ENCODE data around the gene PDCD11.

The PDCD11 gene

GRCh38 chr10:103450201-103450695, 53.8 kb downstream of the PDCD11 start:
- Mint-ChIP-seq H3K27me3 (no peaks in the 10 kb centered on the region), H3K4me3 (peak overlapping the region; percentile 80), H3K9me3 (no peaks in the 10 kb centered on the region), H3K27ac (peak overlapping the region; percentile 91), H3K36me3 (ENCODE audit: low read depth) (peaks cover 56% of the 10 kb centered on the region), H3K4me1 (ENCODE audit: low read depth) (peaks cover 59% of the 10 kb centered on the region)
- DNase-seq = no peak

- DNase-seq = peak; percentile 63
- Mint-ChIP-seq H3K36me3 (ENCODE audit: low read depth) (peaks cover 46% of the 10 kb centered on the region), H3K4me3 (peak overlapping the region; percentile 80), H3K4me1 (ENCODE audit: low read depth) (peaks cover 55% of the 10 kb centered on the region), H3K9me3 (no peaks in the 10 kb centered on the region), H3K27ac (peak overlapping the region; percentile 91), H3K27me3 (no peaks in the 10 kb centered on the region)
These were observed 54.8 kb downstream of the PDCD11 start for GRCh38 chr10:103451091-103451813.

- peak; percentile 79 for DNase-seq
- Mint-ChIP-seq H3K9me3 (no peaks in the 10 kb centered on the region), H3K27me3 (no peaks in the 10 kb centered on the region), H3K4me3 (peak within 1 kb of the TSS; percentile 80), H3K36me3 (ENCODE audit: low read depth) (peaks cover 40% of the 10 kb centered on the region), H3K4me1 (ENCODE audit: low read depth) (peaks cover 51% of the 10 kb centered on the region), H3K27ac (peak within 1 kb of the TSS; percentile 91)
These were observed 55.5 kb downstream of the PDCD11 start, which contains the start of gene CALHM2 for GRCh38 chr10:103451831-103452505. Gene CALHM2 (minus strand): TSS chr10:103452370. CDS start chr10:103449941, 2,429 bp downstream.

GRCh38 chr10:103452506-103453230, 56.2 kb downstream of the PDCD11 start:
- H3K4me1 Mint-ChIP-seq (ENCODE audit: low read depth) = peaks cover 47% of the 10 kb centered on the region
- no peaks in the 10 kb centered on the region for H3K9me3 Mint-ChIP-seq
- H3K27ac Mint-ChIP-seq = peak overlapping the region; percentile 80
- peak overlapping the region; percentile 80 for H3K4me3 Mint-ChIP-seq
- no peaks in the 10 kb centered on the region for H3K27me3 Mint-ChIP-seq
- H3K36me3 Mint-ChIP-seq (ENCODE audit: low read depth) = peaks cover 33% of the 10 kb centered on the region
- DNase-seq = no peak

- no peak for DNase-seq
- peaks cover 22% of the 10 kb centered on the region for H3K36me3 Mint-ChIP-seq (ENCODE audit: low read depth)
- no peak overlapping the region for H3K27ac Mint-ChIP-seq
- peaks cover 43% of the 10 kb centered on the region for H3K4me1 Mint-ChIP-seq (ENCODE audit: low read depth)
- no peaks in the 10 kb centered on the region for H3K9me3 Mint-ChIP-seq
- H3K27me3 Mint-ChIP-seq = no peaks in the 10 kb centered on the region
- H3K4me3 Mint-ChIP-seq = no peak overlapping the region
These were observed 57.6 kb downstream of the PDCD11 start for GRCh38 chr10:103454026-103454425.

GRCh38 chr10:103455235-103455634, 58.8 kb downstream of the PDCD11 start:
- Mint-ChIP-seq H3K9me3 (no peaks in the 10 kb centered on the region), H3K27me3 (no peaks in the 10 kb centered on the region), H3K4me1 (ENCODE audit: low read depth) (peaks cover 36% of the 10 kb centered on the region), H3K36me3 (ENCODE audit: low read depth) (peaks cover 11% of the 10 kb centered on the region), H3K27ac (no peak overlapping the region), H3K4me3 (no peak overlapping the region)
- DNase-seq = no peak

- H3K4me1 Mint-ChIP-seq (ENCODE audit: low read depth) = peaks cover 26% of the 10 kb centered on the region
- peaks cover 2% of the 10 kb centered on the region for H3K36me3 Mint-ChIP-seq (ENCODE audit: low read depth)
- H3K27ac Mint-ChIP-seq = no peak overlapping the region
- no peaks in the 10 kb centered on the region for H3K27me3 Mint-ChIP-seq
- no peaks in the 10 kb centered on the region for H3K9me3 Mint-ChIP-seq
- DNase-seq = no peak
- H3K4me3 Mint-ChIP-seq = no peak overlapping the region
These were observed 59.7 kb downstream of the PDCD11 start for GRCh38 chr10:103456074-103456660.

- Mint-ChIP-seq H3K9me3 (no peaks in the 10 kb centered on the region), H3K27me3 (no peaks in the 10 kb centered on the region), H3K36me3 (ENCODE audit: low read depth) (no peaks in the 10 kb centered on the region), H3K4me3 (no peak overlapping the region), H3K27ac (no peak overlapping the region), H3K4me1 (ENCODE audit: low read depth) (peaks cover 19% of the 10 kb centered on the region)
- no peak for DNase-seq
These were observed 60.8 kb downstream of the PDCD11 start for GRCh38 chr10:103457176-103457712.

GRCh38 chr10:103457896-103458583, 61.6 kb downstream of the PDCD11 start:
- Mint-ChIP-seq H3K4me3 (no peak overlapping the region), H3K9me3 (no peaks in the 10 kb centered on the region), H3K27ac (no peak overlapping the region), H3K4me1 (ENCODE audit: low read depth) (peaks cover 13% of the 10 kb centered on the region), H3K27me3 (no peaks in the 10 kb centered on the region), H3K36me3 (ENCODE audit: low read depth) (no peaks in the 10 kb centered on the region)
- DNase-seq = no peak

- no peak within 1 kb of the TSS for H3K4me3 Mint-ChIP-seq
- H3K36me3 Mint-ChIP-seq (ENCODE audit: low read depth) = no peaks in the 10 kb centered on the region
- H3K27me3 Mint-ChIP-seq = no peaks in the 10 kb centered on the region
- H3K4me1 Mint-ChIP-seq (ENCODE audit: low read depth) = peaks cover 9% of the 10 kb centered on the region
- no peaks in the 10 kb centered on the region for H3K9me3 Mint-ChIP-seq
- DNase-seq = no peak
- H3K27ac Mint-ChIP-seq = no peak within 1 kb of the TSS
These were observed 62.3 kb downstream of the PDCD11 start, which contains the start of gene CALHM1 for GRCh38 chr10:103458720-103459119. Gene CALHM1 (minus strand): TSS chr10:103458900. CDS start chr10:103458751, 149 bp downstream.

- no peaks in the 10 kb centered on the region for H3K27me3 Mint-ChIP-seq
- H3K4me1 Mint-ChIP-seq (ENCODE audit: low read depth) = peaks cover 7% of the 10 kb centered on the region
- H3K9me3 Mint-ChIP-seq = no peaks in the 10 kb centered on the region
- no peak overlapping the region for H3K27ac Mint-ChIP-seq
- DNase-seq = no peak
- H3K4me3 Mint-ChIP-seq = no peak overlapping the region
- no peaks in the 10 kb centered on the region for H3K36me3 Mint-ChIP-seq (ENCODE audit: low read depth)
These were observed 63.2 kb downstream of the PDCD11 start for GRCh38 chr10:103459615-103460014.

GRCh38 chr10:103463499-103463898, 67.1 kb downstream of the PDCD11 start:
- Mint-ChIP-seq H3K9me3 (no peaks in the 10 kb centered on the region), H3K27ac (no peak overlapping the region), H3K36me3 (ENCODE audit: low read depth) (no peaks in the 10 kb centered on the region), H3K4me3 (no peak overlapping the region), H3K4me1 (ENCODE audit: low read depth) (peaks cover 9% of the 10 kb centered on the region), H3K27me3 (no peaks in the 10 kb centered on the region)
- DNase-seq = no peak

- Mint-ChIP-seq H3K9me3 (no peaks in the 10 kb centered on the region), H3K27ac (no peak overlapping the region), H3K4me1 (ENCODE audit: low read depth) (peaks cover 5% of the 10 kb centered on the region), H3K27me3 (no peaks in the 10 kb centered on the region), H3K4me3 (no peak overlapping the region), H3K36me3 (ENCODE audit: low read depth) (no peaks in the 10 kb centered on the region)
- DNase-seq = no peak
These were observed 69.2 kb downstream of the PDCD11 start for GRCh38 chr10:103465411-103466179.
